GM12878 (cell line): Measurements from ENCODE around the gene NFAM1. TPM values are rescaled to one million over a fixed set of nuclear protein-coding genes. Genes with fewer than 3 reads are reported as not detected.

ENCODE experiments used
- ATAC-seq: fragments of 200-7000 bp; cut with Tn5 transposase; 3 replicates; pipeline ENCODE4 v1.9.1; 2020; ENCODE audit warnings: mild to moderate bottlenecking, moderate library complexity
- BruUV-seq: library from RNA; stranded (reverse); fragments of 400-500 nt; replicated peaks from 2 replicates; lab custom pipeline; 2021; lab: Mats Ljungman, UMichigan
- CTCF ChIA-PET: fragments of 300-600 bp; sonication (Branson Sonifier 250); formaldehyde crosslinking; extraction: SDS; loops from one replicate; lab custom pipeline; 2021; ENCODE audit warnings: inconsistent platforms; lab: Yijun Ruan, JAX
- POLR2A ChIA-PET: fragments of 350-600 bp; formaldehyde crosslinking; extraction: SDS; loops from one replicate; lab custom pipeline; 2021; ENCODE audit warnings: inconsistent platforms; lab: Charles Lee
- RAD21 ChIA-PET: fragments of 300-600 bp; sonication (Branson Sonifier 250); formaldehyde crosslinking; loops from one replicate; lab custom pipeline; 2023; ENCODE audit warnings: antibody characterized with exemption; ENCODE audit not compliant: unreplicated experiment; lab: Charles Lee
- SMC1A ChIA-PET: fragments of 300-600 bp; sonication (Branson Sonifier 250); formaldehyde crosslinking; loops from one replicate; lab custom pipeline; 2023; ENCODE audit not compliant: unreplicated experiment, uncharacterized antibody; lab: Charles Lee
- DNase-seq: peaks from one replicate; pipeline ENCODE4 v3.0.0-alpha.2; 2011; ENCODE audit warnings: low read depth, low spot score
- FAIRE-seq: peaks from 3 replicates; lab custom pipeline; 2011; peaks lifted over from hg19 to GRCh38; lab: Jason Lieb, UNC
- H2AFZ ChIP-seq: 2 replicates; pipeline ENCODE4 v1.6.0; 2011; ENCODE audit warnings: low read depth, low read length, control low read depth; ENCODE audit not compliant: control insufficient read depth
- H3K27ac ChIP-seq: 2 replicates; pipeline ENCODE4 v1.5.1; 2011; ENCODE audit warnings: control low read depth; ENCODE audit not compliant: control insufficient read depth, insufficient read depth
- H3K27me3 ChIP-seq, 2 experiments: replicated peaks in 1 of 2; 2 replicates each; pipeline versions ENCODE4 v1.6.0 to v1.6.1; 2011; ENCODE audit warnings: low read length in 1 of 2; ENCODE audit not compliant: control insufficient read depth in 2 of 2, insufficient read depth in 2 of 2
- H3K36me3 ChIP-seq, 2 experiments: 2 replicates each; pipeline ENCODE4 v1.5.1; 2011; ENCODE audit warnings: low read length in 1 of 2; ENCODE audit not compliant: control insufficient read depth in 2 of 2, insufficient read depth in 2 of 2
- H3K4me1 ChIP-seq: 2 replicates; pipeline ENCODE4 v1.6.1; 2011; ENCODE audit warnings: mild to moderate bottlenecking, low read length, moderate library complexity, mixed read lengths; ENCODE audit not compliant: control insufficient read depth, insufficient read depth
- H3K4me2 ChIP-seq: 2 replicates; pipeline ENCODE4 v1.6.0; 2011; ENCODE audit warnings: control low read depth; ENCODE audit not compliant: control insufficient read depth, insufficient read depth
- H3K4me3 ChIP-seq: fragments of 200-600 bp; sonication (generic); 2 replicates; pipeline ENCODE4 v1.5.1; 2016
- H3K79me2 ChIP-seq: 2 replicates; pipeline ENCODE4 v1.6.0; 2011; ENCODE audit warnings: low read length; ENCODE audit not compliant: control insufficient read depth, insufficient read depth
- H3K9ac ChIP-seq: 2 replicates; pipeline ENCODE4 v1.8.0; 2011; ENCODE audit warnings: low read length, control low read depth, mixed read lengths; ENCODE audit not compliant: control insufficient read depth, insufficient read depth
- H3K9me3 ChIP-seq: replicated peaks from 3 replicates; pipeline ENCODE4 v1.5.1; 2011; ENCODE audit warnings: mild to moderate bottlenecking, low read length; ENCODE audit not compliant: control insufficient read depth, insufficient read depth
- H4K20me1 ChIP-seq: 2 replicates; pipeline ENCODE4 v1.6.0; 2011; ENCODE audit not compliant: control insufficient read depth, insufficient read depth
- EED ChIP-seq: sonication (generic); IDR thresholded peaks from 2 replicates; pipeline ENCODE4 v1.6.1; 2016; ENCODE audit warnings: antibody characterized with exemption, low read depth
- HCFC1 ChIP-seq: fragments of 150-350 bp; IDR thresholded peaks from 2 replicates; pipeline ENCODE4 v1.6.1; 2014; ENCODE audit warnings: low read length
- SPI1 ChIP-seq: IDR thresholded peaks from 2 replicates; pipeline ENCODE4 v1.6.1; 2011; ENCODE audit warnings: low read depth, mild to moderate bottlenecking, low read length, moderate library complexity, borderline replicate concordance; ENCODE audit not compliant: insufficient read depth
- ZNF384 ChIP-seq: IDR thresholded peaks from 2 replicates; pipeline ENCODE4 v1.6.1; 2012; ENCODE audit warnings: low read depth, mild to moderate bottlenecking, low read length, improper control_type of control experiment, borderline replicate concordance
- WGBS: methylation state at CpG from one replicate; pipeline ENCODE4 v1.1.6; 2016; ENCODE audit warnings: low lambda C conversion rate; ENCODE audit not compliant: insufficient replicate concordance, insufficient coverage; ENCODE audit errors: missing lambda C conversion rate; 5-methylcytosine and 5-hydroxymethylcytosine counted together
- in situ Hi-C: fragments of 300-500 bp; cut with MboI; formaldehyde crosslinking; loops from 9 replicates; pipeline ENCODE4 v1.14.3; 2018; ENCODE audit warnings: mixed read lengths
- intact Hi-C: fragments of 100-400 bp; cut with micrococcal nuclease; formaldehyde crosslinking; loops from one replicate; pipeline ENCODE4 v1.14.2; 2022; ENCODE audit not compliant: unreplicated experiment
- polyA plus RNA-seq, 11 experiments: library from polyadenylated mRNA; depleted of rRNA in 4 of 11; unstranded in 6 of 11; stranded (reverse) in 5 of 11; fragments of >200 nt; fragmentation: Nextera tagmentation in 4 of 11; fragmentation: Illumina TruSeq in 1 of 11; extraction: Ambion mirVana in 4 of 11; extraction: Trizol in 1 of 11; gene quantifications; 1 replicate in 1 of 11; 2 replicates in 10 of 11; pipeline versions ENCODE4 v1.2.1 to v1.2.3, GENCODE V29; 2011 to 2016; ENCODE audit warnings: inconsistent platforms in 2 of 11, missing spikeins in 2 of 11, low read depth in 1 of 11
- total RNA-seq, 4 experiments: library from RNA; depleted of rRNA in 3 of 4; stranded (reverse); fragments of >200 nt in 3 of 4; fragmentation: Illumina TruSeq in 1 of 4; extraction: Trizol in 1 of 4; gene quantifications; 2 replicates each; pipeline versions ENCODE4 v1.2.1 to v1.2.3, GENCODE V29; 2013 to 2021
- TF ChIP-seq, protein P1 (sequence below): fragments of 450-650 bp; IDR thresholded peaks from 2 replicates; pipeline ENCODE4 v1.6.1; 2016; ENCODE audit warnings: mild to moderate bottlenecking
- TF ChIP-seq, protein P2 (sequence below): IDR thresholded peaks from 2 replicates; pipeline ENCODE4 v1.6.1; 2012; ENCODE audit warnings: improper control_type of control experiment, low read depth, low read length; ENCODE audit not compliant: insufficient replicate concordance
- TF ChIP-seq, protein P3 (sequence below): IDR thresholded peaks from 2 replicates; pipeline ENCODE4 v1.6.1; 2011; ENCODE audit warnings: mild to moderate bottlenecking, low read depth, low read length, moderate library complexity; ENCODE audit not compliant: insufficient replicate concordance

NFAM1 gene
- total and polyA plus RNA-seq, 10 of the 15 experiments (the other 5 are each of a cell fraction or from before 2014, with no cell fraction given), result 0.13 to 1.3 (median 0.24) TPM; not detected in 3

DNA sequence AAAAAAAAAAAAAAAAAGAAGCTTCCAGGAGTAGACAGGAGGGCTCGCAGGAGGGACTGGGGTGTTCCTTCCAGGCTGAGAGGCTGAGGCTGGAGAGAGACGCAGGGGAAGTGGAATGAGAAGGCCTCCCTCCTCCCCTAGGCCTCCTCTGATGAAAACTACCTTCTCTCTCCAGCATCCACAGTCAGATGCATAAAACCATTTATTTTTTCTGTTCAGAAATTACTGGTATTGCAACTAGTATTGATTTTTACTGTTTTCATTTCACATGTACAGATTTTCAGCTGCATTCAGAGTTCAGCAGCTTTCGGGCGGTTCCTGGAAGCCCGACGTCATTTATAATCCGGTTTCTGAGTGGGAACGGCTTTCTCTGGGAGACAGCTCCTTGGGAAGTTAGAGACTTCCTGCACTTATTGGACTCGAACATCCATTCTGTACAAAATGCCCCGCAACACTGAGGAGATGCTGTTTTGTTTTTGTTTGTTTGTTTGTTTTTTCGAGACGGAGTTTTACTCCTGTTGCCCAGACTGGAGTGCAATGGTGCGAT is 6.9 kb upstream of the NFAM1 start:
- ChIA-PET CTCF (interaction anchor here (0.6 to 11.9 kb wide), 9 partner anchors 15 to 322 kb away, joined by 3 to 133 read pairs (median 13); partner anchors contain the start of gene POLDIP3), SMC1A (interaction anchor here (1.1 to 7.1 kb wide), 7 partner anchors 18 to 608 kb away, joined by 3 to 132 read pairs (median 3); no protein-coding TSS in a partner anchor), RAD21 (interaction anchor here (0.8 to 12.1 kb wide), 12 partner anchors 19 to 348 kb away, joined by 3 to 97 read pairs (median 6); partner anchors contain the start of genes NDUFA6 and POLDIP3), POLR2A (interaction anchor here (1.1 to 3.2 kb wide), 8 partner anchors 18 to 500 kb away, joined by 3 to 18 read pairs (median 5); partner anchors contain the start of genes NDUFA6 and SMDT1)
- Histone ChIP-seq H3K79me2 (peaks cover 29% of the 10 kb centered on the region), H3K4me2 (peak overlapping the region; percentile 94), H2AFZ (peak overlapping the region; percentile 44), H3K9me3 (no peaks in the 10 kb centered on the region), H3K27ac (peak overlapping the region; percentile 94), H4K20me1 (no peaks in the 10 kb centered on the region), H3K9ac (peak overlapping the region; percentile 79), H3K27me3 (no peaks in the 10 kb centered on the region), H3K36me3 (no peaks in the 10 kb centered on the region; a peak in 1 of 4 replicates), H3K4me1 (peaks cover 21% of the 10 kb centered on the region), H3K4me3 (peak overlapping the region; percentile 71)
- no peak for DNase-seq
- BruUV-seq, result no TSS peak
- ATAC-seq, result no peak
- FAIRE-seq, result no peak
- peak; percentile 48 for TF ChIP-seq ZNF384
- TF ChIP-seq HCFC1, result no peak
- TF ChIP-seq, protein P1, sequence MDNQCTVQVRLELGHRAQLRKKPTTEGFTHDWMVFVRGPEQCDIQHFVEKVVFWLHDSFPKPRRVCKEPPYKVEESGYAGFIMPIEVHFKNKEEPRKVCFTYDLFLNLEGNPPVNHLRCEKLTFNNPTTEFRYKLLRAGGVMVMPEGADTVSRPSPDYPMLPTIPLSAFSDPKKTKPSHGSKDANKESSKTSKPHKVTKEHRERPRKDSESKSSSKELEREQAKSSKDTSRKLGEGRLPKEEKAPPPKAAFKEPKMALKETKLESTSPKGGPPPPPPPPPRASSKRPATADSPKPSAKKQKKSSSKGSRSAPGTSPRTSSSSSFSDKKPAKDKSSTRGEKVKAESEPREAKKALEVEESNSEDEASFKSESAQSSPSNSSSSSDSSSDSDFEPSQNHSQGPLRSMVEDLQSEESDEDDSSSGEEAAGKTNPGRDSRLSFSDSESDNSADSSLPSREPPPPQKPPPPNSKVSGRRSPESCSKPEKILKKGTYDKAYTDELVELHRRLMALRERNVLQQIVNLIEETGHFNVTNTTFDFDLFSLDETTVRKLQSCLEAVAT, result peak; percentile 14; the same call in 1 of the 2 replicates
- TF ChIP-seq, protein P2, sequence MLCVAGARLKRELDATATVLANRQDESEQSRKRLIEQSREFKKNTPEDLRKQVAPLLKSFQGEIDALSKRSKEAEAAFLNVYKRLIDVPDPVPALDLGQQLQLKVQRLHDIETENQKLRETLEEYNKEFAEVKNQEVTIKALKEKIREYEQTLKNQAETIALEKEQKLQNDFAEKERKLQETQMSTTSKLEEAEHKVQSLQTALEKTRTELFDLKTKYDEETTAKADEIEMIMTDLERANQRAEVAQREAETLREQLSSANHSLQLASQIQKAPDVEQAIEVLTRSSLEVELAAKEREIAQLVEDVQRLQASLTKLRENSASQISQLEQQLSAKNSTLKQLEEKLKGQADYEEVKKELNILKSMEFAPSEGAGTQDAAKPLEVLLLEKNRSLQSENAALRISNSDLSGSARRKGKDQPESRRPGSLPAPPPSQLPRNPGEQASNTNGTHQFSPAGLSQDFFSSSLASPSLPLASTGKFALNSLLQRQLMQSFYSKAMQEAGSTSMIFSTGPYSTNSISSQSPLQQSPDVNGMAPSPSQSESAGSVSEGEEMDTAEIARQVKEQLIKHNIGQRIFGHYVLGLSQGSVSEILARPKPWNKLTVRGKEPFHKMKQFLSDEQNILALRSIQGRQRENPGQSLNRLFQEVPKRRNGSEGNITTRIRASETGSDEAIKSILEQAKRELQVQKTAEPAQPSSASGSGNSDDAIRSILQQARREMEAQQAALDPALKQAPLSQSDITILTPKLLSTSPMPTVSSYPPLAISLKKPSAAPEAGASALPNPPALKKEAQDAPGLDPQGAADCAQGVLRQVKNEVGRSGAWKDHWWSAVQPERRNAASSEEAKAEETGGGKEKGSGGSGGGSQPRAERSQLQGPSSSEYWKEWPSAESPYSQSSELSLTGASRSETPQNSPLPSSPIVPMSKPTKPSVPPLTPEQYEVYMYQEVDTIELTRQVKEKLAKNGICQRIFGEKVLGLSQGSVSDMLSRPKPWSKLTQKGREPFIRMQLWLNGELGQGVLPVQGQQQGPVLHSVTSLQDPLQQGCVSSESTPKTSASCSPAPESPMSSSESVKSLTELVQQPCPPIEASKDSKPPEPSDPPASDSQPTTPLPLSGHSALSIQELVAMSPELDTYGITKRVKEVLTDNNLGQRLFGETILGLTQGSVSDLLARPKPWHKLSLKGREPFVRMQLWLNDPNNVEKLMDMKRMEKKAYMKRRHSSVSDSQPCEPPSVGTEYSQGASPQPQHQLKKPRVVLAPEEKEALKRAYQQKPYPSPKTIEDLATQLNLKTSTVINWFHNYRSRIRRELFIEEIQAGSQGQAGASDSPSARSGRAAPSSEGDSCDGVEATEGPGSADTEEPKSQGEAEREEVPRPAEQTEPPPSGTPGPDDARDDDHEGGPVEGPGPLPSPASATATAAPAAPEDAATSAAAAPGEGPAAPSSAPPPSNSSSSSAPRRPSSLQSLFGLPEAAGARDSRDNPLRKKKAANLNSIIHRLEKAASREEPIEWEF, result peak; percentile 31
- TF ChIP-seq, protein P3, sequence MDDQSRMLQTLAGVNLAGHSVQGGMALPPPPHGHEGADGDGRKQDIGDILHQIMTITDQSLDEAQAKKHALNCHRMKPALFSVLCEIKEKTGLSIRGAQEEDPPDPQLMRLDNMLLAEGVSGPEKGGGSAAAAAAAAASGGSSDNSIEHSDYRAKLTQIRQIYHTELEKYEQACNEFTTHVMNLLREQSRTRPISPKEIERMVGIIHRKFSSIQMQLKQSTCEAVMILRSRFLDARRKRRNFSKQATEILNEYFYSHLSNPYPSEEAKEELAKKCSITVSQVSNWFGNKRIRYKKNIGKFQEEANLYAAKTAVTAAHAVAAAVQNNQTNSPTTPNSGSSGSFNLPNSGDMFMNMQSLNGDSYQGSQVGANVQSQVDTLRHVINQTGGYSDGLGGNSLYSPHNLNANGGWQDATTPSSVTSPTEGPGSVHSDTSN, result no peak
- 0 out of 2 replicates have a peak, but pooled peaks have one; percentile 12 for TF ChIP-seq EED
- TF ChIP-seq SPI1, result 0 out of 2 replicates have a peak, but pooled peaks have one; percentile 4
- in situ Hi-C loops, result loop anchor here (5.0 kb wide), 2 partner anchors 272 to 472 kb away; partner anchors contain the start of gene SEPTIN3
- intact Hi-C loops, result loop anchor here (2.0 to 5.0 kb wide), 3 partner anchors 173 to 606 kb away; partner anchors contain the start of genes CENPM, POLDIP3 and SREBF2
- WGBS, result 6% methylated on average over 12 of the region's 13 CpGs
